Endometrial microvascular endothelial cells (primary cell): Measurements from ENCODE around the gene PLA2G4F. TPM values are rescaled to one million over a fixed set of nuclear protein-coding genes. Genes with fewer than 3 reads are reported as not detected.

Experiments used
- in situ Hi-C: cut with HindIII; loops from 2 replicates; pipeline ENCODE4 v1.10.0; 2017; ENCODE audit warnings: low sequenced_read_pairs, low pct_unique_long_range_greater_than_20kb; ENCODE audit errors: inconsistent ontology term
- total RNA-seq: library from RNA; depleted of rRNA; stranded (reverse); fragments of >200 nt; gene quantifications from one replicate; pipeline ENCODE4 v1.2.3, GENCODE V29; 2015; ENCODE audit errors: inconsistent ontology term

Gene PLA2G4F
- total RNA-seq, 1 donor from 2014 or later = not detected

- in situ Hi-C loops = no loop called here
Measured at GRCh38 chr15:42151141-42151561, 5.3 kb downstream of the PLA2G4F start.

- in situ Hi-C loops = no loop called here
Measured at GRCh38 chr15:42150219-42150970, 6.0 kb downstream of the PLA2G4F start.

DNA sequence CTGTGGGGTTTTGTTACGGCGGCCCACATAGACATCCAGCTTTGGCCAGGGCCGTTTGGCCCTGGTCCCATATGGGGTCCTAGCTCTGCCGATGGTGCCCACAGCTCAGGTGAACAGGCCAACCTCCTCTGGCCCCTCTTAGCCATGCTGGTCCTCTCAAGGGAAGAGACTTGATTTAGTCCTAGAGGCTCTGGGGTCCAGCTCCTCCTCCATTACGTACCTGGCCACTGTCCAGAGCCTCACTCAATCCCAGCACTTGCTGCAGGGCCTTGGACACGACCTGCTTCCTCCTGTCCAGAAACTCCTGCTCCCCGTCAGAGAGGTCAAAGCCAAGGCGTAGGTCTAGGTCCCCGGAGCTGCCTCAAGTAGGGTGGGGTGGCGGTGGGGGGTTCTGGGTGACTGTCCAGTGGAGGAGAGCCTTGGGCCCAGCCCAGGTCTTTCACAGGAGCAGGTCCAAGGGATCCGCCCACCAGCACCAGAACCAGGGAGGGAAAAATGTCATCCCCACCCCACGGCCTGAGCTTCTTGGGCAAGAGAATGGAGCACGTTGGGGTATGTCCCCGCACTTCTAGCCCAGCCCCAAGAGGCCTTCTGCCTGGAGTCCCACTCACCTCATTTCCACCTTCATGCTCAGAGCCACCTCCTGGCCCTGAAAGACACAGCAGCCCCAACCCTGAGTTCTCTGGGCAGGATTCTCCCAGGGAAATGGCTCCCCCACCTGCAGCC is 6.8 kb downstream of the PLA2G4F start:
- in situ Hi-C loops = no loop called here

GRCh38 chr15:42148808-42149492 is 7.5 kb downstream of the PLA2G4F start:
- in situ Hi-C loops = no loop called here

- in situ Hi-C loops = no loop called here
Measured at GRCh38 chr15:42147431-42147735, 9.1 kb downstream of the PLA2G4F start.

- in situ Hi-C loops = no loop called here
Measured at GRCh38 chr15:42146551-42147430, 9.6 kb downstream of the PLA2G4F start.

- in situ Hi-C loops = no loop called here
Measured at GRCh38 chr15:42145546-42146455, 10.6 kb downstream of the PLA2G4F start.

DNA sequence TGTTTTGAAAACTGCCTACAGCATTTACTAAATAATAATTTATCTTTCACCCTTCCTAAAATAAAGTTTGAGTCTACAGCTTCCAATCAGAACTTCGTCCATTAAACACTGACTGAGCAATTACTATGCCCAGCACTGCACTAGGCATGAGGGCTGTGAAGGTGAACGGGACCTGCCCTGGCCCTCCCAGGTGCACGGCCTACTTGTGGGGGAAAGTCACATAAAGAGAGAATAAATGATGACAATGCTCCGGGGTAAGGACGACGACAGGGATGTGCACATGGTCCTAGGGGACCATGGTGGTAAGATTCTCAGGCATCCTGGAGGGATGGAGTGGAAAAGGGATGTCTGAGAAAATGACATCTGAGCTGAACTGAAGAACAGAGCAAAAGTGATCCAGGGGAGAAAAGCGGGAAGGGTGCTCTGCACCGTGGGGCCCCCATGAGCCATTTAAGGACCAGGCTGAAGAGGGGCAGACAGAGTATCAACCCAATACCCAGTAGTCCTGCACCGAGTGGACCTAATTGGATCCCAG is 11.5 kb downstream of the PLA2G4F start:
- in situ Hi-C loops = no loop called here

DNA sequence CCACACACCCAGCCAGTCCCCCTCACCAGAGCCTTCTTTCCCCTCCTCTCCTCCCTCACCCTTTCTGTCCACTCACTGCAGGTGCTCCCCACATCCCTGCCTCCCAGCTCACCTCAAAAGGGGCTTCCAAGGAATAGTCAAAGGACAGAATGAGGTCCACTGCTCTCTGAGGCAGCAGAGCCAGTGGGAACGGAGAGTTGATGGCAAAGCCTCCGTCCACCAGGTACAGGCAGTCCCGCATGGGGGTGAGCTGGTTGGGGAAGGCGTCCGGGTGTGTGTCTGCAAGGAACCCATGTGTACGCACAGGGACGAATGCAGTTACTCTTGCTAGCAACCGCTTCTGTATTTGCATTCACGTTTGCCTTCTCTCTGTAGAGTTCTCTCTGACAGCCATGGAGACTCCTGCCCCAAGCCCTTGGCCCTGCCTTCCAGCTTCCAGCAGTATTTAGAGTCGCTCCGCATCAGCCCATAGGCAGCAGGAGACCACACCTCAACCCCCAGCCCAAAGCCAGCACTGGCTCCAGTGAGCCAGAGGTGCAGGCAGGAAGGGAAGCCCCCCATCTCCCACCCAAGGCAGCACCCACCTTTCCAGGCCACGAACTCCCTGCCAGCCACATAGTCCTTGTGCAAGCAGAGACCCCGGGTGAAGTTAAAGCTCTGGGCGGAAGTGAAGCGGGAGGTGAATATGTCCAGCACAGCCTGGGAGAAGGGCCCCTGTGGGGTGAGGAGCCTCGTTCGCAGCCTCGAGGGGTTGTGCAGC is 12.4 kb downstream of the PLA2G4F start:
- in situ Hi-C loops = no loop called here

GRCh38 chr15:42143356-42143755 is 13.1 kb downstream of the PLA2G4F start:
- in situ Hi-C loops = no loop called here

DNA sequence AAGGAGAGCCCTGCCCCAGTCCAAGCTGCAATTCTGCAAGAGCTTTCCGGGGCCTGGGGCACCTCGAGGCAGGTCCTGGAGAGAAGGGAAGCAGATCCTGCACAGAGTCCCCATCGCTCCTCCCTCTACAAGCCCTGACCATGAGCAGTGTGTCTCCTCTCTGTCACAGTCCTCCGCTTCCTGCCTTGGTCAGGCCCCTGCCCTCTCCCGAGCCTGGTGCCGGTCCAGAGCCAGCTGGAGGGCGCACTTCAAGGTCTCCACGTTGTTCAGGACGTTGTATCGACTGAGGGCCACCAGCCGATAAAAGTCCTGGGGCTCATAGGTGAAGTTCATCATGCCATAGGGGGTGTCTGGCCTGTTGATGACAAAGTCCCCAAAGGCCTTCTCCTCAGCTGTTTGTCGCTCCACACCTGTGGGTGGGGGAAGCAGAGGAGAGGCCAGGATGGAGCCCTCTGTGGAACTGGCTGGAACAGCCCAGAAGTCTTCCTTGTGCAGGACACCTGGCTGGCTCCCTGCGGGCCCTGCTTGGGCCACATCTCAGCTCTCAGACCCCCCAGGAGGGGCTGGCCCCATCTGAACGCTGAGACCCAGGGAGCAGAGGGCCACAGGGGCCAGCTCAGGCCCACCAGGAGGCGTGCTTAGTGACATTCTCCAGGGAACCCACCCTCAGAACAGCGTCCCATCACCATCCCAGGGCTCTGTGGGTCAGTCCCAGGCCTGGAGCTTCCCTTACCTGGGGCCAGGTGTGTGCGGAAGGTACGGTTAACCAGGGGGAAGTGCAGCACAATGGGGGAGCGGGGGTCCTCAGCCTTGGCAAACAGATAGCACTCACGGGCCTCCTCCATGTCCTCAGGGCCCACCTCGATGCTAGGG is 14.4 kb downstream of the PLA2G4F start:
- in situ Hi-C loops = no loop called here

DNA sequence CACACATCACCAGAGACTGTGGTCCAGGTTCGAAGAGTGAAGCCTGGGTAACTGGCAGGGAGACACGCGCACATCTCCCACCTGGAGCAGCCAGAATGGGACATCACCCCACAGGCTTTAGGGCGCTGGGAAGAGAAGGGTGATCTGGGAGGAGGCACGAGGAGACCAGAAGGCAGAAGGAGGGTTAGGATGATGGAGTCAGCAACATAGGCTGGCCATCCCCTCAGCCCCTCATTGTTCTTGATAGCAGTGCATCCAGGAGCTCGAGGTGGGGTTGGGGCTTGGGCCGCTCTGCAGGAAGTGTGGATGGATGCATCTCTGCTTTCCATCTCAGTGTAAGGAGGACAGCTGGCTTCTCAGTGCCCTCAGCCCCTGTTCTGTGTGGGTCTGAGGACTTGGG is 15.2 kb downstream of the PLA2G4F start:
- in situ Hi-C loops = no loop called here

GRCh38 chr15:42140383-42141070 is 15.9 kb downstream of the PLA2G4F start:
- in situ Hi-C loops = no loop called here

GRCh38 chr15:42139596-42139995 is 16.8 kb downstream of the PLA2G4F start:
- in situ Hi-C loops = no loop called here

GRCh38 chr15:42138968-42139386 is 17.5 kb downstream of the PLA2G4F start:
- in situ Hi-C loops = no loop called here

GRCh38 chr15:42138411-42138810 is 18.0 kb downstream of the PLA2G4F start:
- in situ Hi-C loops = no loop called here
